Measurements from ENCODE around the gene MAP3K5.

DNA sequence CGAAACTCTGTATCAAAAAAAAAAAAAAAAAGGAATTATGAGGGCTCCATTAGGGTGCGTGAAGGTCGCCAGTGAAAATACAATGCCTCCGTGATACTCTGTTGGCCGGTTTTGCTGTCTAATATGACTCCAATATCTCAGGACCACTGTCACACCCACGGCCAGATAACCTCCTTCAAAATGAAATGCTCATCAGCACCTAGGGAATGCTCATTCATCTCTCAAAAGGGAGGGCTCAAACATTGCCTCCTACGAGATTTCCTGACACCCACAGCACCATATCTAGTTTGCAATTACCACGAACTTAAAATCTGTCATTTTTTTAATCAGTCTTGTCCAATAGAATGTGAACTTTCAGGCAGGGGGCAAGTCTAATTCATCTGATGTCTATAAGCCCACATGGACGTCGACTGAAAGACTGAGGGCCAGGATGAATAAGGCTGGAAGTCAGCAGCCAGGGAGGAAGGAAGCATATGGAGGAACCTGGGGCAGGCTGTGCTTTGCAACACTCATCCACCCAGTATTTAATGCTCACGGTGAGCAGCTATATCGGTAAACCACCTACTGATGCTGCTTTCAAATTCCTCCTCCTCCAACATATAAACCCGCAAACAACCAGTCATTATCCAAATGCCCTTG lies 42.8 kb downstream of the MAP3K5 start:
- TF ChIP-seq POLR2A (IDR thresholded peaks at IDR 0.05; ENCODE audit: low read depth, low read length) (no peak), EZH2 (IDR thresholded peaks at IDR 0.05; ENCODE audit: borderline replicate concordance, low read depth, low read length, severe bottlenecking) (no peak), JUN (IDR thresholded peaks at IDR 0.05; ENCODE audit: borderline replicate concordance, insufficient read depth, insufficient read length, low read depth) (no peak)
- TF ChIP-seq, protein P1, sequence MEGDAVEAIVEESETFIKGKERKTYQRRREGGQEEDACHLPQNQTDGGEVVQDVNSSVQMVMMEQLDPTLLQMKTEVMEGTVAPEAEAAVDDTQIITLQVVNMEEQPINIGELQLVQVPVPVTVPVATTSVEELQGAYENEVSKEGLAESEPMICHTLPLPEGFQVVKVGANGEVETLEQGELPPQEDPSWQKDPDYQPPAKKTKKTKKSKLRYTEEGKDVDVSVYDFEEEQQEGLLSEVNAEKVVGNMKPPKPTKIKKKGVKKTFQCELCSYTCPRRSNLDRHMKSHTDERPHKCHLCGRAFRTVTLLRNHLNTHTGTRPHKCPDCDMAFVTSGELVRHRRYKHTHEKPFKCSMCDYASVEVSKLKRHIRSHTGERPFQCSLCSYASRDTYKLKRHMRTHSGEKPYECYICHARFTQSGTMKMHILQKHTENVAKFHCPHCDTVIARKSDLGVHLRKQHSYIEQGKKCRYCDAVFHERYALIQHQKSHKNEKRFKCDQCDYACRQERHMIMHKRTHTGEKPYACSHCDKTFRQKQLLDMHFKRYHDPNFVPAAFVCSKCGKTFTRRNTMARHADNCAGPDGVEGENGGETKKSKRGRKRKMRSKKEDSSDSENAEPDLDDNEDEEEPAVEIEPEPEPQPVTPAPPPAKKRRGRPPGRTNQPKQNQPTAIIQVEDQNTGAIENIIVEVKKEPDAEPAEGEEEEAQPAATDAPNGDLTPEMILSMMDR (IDR thresholded peaks at IDR 0.05; ENCODE audit: extremely low read depth in 1 of 2, insufficient read depth in 1 of 2, low read depth in 1 of 2, low read length in 2 of 2) = no peak

Measured in endothelial cell of umbilical vein (primary cell).